ENCODE results near the gene TLCD1.

DNA sequence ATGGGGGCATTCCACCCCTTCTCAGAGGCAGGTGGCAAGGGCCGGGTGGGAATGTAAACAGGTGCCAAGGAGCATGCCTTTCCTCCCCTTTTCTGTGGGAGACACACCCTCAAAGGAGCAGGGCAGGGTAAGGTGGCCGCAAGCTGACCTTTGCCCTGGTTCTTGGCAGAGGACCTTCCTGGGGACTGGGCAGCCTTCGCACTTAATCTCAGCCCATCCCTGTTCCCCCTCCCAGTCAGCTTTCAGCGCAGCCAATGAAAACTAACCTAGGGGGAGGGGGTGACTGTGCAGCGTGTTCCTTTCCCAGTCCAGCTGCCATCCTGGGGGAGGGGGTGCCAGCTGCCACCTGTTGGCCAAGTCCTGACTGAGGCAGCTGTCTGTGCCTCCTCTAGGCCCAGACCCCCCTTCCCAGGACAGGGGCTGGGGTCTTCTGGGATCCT is 20.6 kb upstream of the TLCD1 start:
- TF ChIP-seq, protein P1, sequence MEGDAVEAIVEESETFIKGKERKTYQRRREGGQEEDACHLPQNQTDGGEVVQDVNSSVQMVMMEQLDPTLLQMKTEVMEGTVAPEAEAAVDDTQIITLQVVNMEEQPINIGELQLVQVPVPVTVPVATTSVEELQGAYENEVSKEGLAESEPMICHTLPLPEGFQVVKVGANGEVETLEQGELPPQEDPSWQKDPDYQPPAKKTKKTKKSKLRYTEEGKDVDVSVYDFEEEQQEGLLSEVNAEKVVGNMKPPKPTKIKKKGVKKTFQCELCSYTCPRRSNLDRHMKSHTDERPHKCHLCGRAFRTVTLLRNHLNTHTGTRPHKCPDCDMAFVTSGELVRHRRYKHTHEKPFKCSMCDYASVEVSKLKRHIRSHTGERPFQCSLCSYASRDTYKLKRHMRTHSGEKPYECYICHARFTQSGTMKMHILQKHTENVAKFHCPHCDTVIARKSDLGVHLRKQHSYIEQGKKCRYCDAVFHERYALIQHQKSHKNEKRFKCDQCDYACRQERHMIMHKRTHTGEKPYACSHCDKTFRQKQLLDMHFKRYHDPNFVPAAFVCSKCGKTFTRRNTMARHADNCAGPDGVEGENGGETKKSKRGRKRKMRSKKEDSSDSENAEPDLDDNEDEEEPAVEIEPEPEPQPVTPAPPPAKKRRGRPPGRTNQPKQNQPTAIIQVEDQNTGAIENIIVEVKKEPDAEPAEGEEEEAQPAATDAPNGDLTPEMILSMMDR (IDR thresholded peaks at IDR 0.05): no peak
- no peak for TF ChIP-seq POLR2A (IDR thresholded peaks at IDR 0.05)
- no peak for TF ChIP-seq EP300 (IDR thresholded peaks at IDR 0.05)
